MM.1S (cell line): ENCODE results near the gene CWC25.

Source experiments
- DNase-seq: peaks from one replicate; pipeline ENCODE4 v3.0.0-alpha.2; 2015
- H2AFZ ChIP-seq: fragments of 300-600 bp; sonication (generic); 2 replicates; pipeline ENCODE4 v1.6.0; 2016; ENCODE audit warnings: antibody characterized with exemption, low read length
- H3F3A ChIP-seq: fragments of 300-600 bp; sonication (generic); 2 replicates; pipeline ENCODE4 v1.6.1; 2016; ENCODE audit warnings: mild to moderate bottlenecking, antibody characterized with exemption, low read length, moderate library complexity, mixed read lengths; ENCODE audit not compliant: insufficient read depth
- H3K27ac ChIP-seq: fragments of 300-600 bp; sonication (generic); 2 replicates; pipeline ENCODE4 v1.5.1; 2016; ENCODE audit warnings: mild to moderate bottlenecking, low read length
- H3K27me3 ChIP-seq: fragments of 300-600 bp; sonication (generic); replicated peaks from 2 replicates; pipeline ENCODE4 v1.6.0; 2016; ENCODE audit warnings: low read length; ENCODE audit not compliant: insufficient read depth
- H3K36me3 ChIP-seq: fragments of 300-600 bp; sonication (generic); replicated peaks from 2 replicates; pipeline ENCODE4 v1.6.1; 2016; ENCODE audit warnings: mild to moderate bottlenecking, low read length, mixed read lengths; ENCODE audit not compliant: insufficient read depth
- H3K4me1 ChIP-seq: fragments of 300-600 bp; sonication (generic); 2 replicates; pipeline ENCODE4 v1.6.1; 2016; ENCODE audit warnings: low read length, mixed read lengths
- H3K4me2 ChIP-seq: fragments of 300-600 bp; sonication (generic); 2 replicates; pipeline ENCODE4 v1.6.0; 2016; ENCODE audit warnings: low read depth, low read length
- H3K4me3 ChIP-seq: fragments of 300-600 bp; sonication (generic); 2 replicates; pipeline ENCODE4 v1.5.1; 2016; ENCODE audit warnings: low read length, mixed read lengths
- H3K79me2 ChIP-seq: fragments of 300-600 bp; sonication (generic); 2 replicates; pipeline ENCODE4 v1.6.1; 2016; ENCODE audit warnings: mixed run types, low read length, mixed read lengths
- H3K9ac ChIP-seq: fragments of 300-600 bp; sonication (generic); 2 replicates; pipeline ENCODE4 v1.6.1; 2016; ENCODE audit warnings: low read length, mixed read lengths
- H3K9me2 ChIP-seq: fragments of 300-600 bp; sonication (generic); replicated peaks from 2 replicates; pipeline ENCODE4 v1.6.1; 2016; ENCODE audit warnings: mild to moderate bottlenecking, low read length, mixed read lengths; ENCODE audit not compliant: insufficient read depth
- H3K9me3 ChIP-seq: fragments of 300-600 bp; sonication (generic); replicated peaks from 2 replicates; pipeline ENCODE4 v1.6.1; 2016; ENCODE audit warnings: mild to moderate bottlenecking, low read length, mixed read lengths; ENCODE audit not compliant: insufficient read depth
- H4K20me1 ChIP-seq: fragments of 300-600 bp; sonication (generic); 2 replicates; pipeline ENCODE4 v1.6.1; 2016; ENCODE audit warnings: mild to moderate bottlenecking, low read length, moderate library complexity, mixed read lengths; ENCODE audit not compliant: insufficient read depth
- CTCF ChIP-seq: fragments of 300-600 bp; sonication (generic); IDR thresholded peaks from 2 replicates; pipeline ENCODE4 v1.5.1; 2016; ENCODE audit warnings: antibody characterized with exemption, low read length, mixed read lengths
- EZH2 ChIP-seq: fragments of 300-600 bp; sonication (generic); optimal IDR thresholded peaks from 2 replicates; pipeline ENCODE3; 2017; ENCODE audit warnings: low read depth, mild to moderate bottlenecking, antibody characterized with exemption, low read length, mixed read lengths
- EZH2phosphoT487 ChIP-seq: fragments of 300-600 bp; sonication (generic); IDR thresholded peaks from 2 replicates; pipeline ENCODE4 v1.6.1; 2018; ENCODE audit warnings: antibody characterized with exemption, low read length

CWC25 gene

GRCh38 chr17:38844261-38844757 lies 19.2 kb upstream of the CWC25 start:
- peaks cover 4% of the 10 kb centered on the region; the same call in 1 of the 2 replicates for H3K36me3 ChIP-seq
- H3K4me1 ChIP-seq = no peaks in the 10 kb centered on the region
- no peaks in the 10 kb centered on the region for H3K9me2 ChIP-seq
- H4K20me1 ChIP-seq = no peaks in the 10 kb centered on the region
- H3K27ac ChIP-seq = peak overlapping the region; percentile 65; the same call in 1 of the 2 replicates
- H3K27me3 ChIP-seq = no peaks in the 10 kb centered on the region
- peak overlapping the region; percentile 60; the same call in 1 of the 2 replicates for H3K4me2 ChIP-seq
- TF ChIP-seq EZH2phosphoT487 = no peak
- no peak for TF ChIP-seq EZH2
- peak overlapping the region; percentile 15; the same call in 1 of the 2 replicates for H3K4me3 ChIP-seq
- no peaks in the 10 kb centered on the region for H3K79me2 ChIP-seq
- H3F3A ChIP-seq = peaks cover 33% of the 10 kb centered on the region
- peak; percentile 89 for DNase-seq
- no peak overlapping the region; the same call in 1 of the 2 replicates for H3K9ac ChIP-seq
- H2AFZ ChIP-seq = peak overlapping the region; percentile 42; the same call in 1 of the 2 replicates
- H3K9me3 ChIP-seq = no peaks in the 10 kb centered on the region

- Histone ChIP-seq H3K4me1 (peaks cover 9% of the 10 kb centered on the region), H3K9me2 (no peaks in the 10 kb centered on the region), H3K9me3 (no peaks in the 10 kb centered on the region), H3K9ac (peak overlapping the region; percentile 94), H3K27me3 (no peaks in the 10 kb centered on the region), H3K79me2 (peaks cover 44% of the 10 kb centered on the region), H3K36me3 (0 out of 2 replicates have a peak, but pooled peaks cover 3% of the 10 kb centered on the region), H3K4me3 (peak overlapping the region; percentile 97), H3K27ac (peak overlapping the region; percentile 91), H2AFZ (peak overlapping the region; percentile 64), H3F3A (no peaks in the 10 kb centered on the region), H4K20me1 (no peaks in the 10 kb centered on the region; the same call in 1 of the 2 replicates), H3K4me2 (peak overlapping the region; percentile 84)
- no peak for DNase-seq
- TF ChIP-seq EZH2 (no peak), EZH2phosphoT487 (no peak), CTCF (no peak)
Observed at GRCh38 chr17:38825762-38826247, 684 bp upstream of the CWC25 start.

GRCh38 chr17:38815576-38816193 lies 9.4 kb downstream of the CWC25 start:
- Histone ChIP-seq H3K4me2 (no peak overlapping the region), H3K4me3 (no peak overlapping the region), H3K9me2 (no peaks in the 10 kb centered on the region), H3K9ac (no peak overlapping the region), H3K36me3 (peaks cover 9% of the 10 kb centered on the region; the same call in 1 of the 2 replicates), H3K27ac (no peak overlapping the region), H3K27me3 (no peaks in the 10 kb centered on the region), H4K20me1 (no peaks in the 10 kb centered on the region), H3F3A (no peaks in the 10 kb centered on the region), H3K9me3 (no peaks in the 10 kb centered on the region), H2AFZ (no peak overlapping the region), H3K79me2 (peaks cover 56% of the 10 kb centered on the region), H3K4me1 (no peaks in the 10 kb centered on the region)
- TF ChIP-seq EZH2 (no peak), CTCF (peak; percentile 21)
- no peak for DNase-seq

GRCh38 chr17:38809828-38810227 lies 15.3 kb downstream of the CWC25 start:
- no peak for TF ChIP-seq EZH2

More at GRCh38 chr17:38809828-38810227, 15.3 kb downstream of the CWC25 start:
- Histone ChIP-seq H3K4me2 (no peak overlapping the region), H3K27ac (no peak overlapping the region), H3K9me3 (no peaks in the 10 kb centered on the region), H3K27me3 (no peaks in the 10 kb centered on the region), H3K4me1 (no peaks in the 10 kb centered on the region), H4K20me1 (no peaks in the 10 kb centered on the region), H3K9me2 (no peaks in the 10 kb centered on the region), H3K4me3 (no peak overlapping the region), H3F3A (no peaks in the 10 kb centered on the region), H3K9ac (no peak overlapping the region), H3K79me2 (peaks cover 6% of the 10 kb centered on the region; the same call in 1 of the 2 replicates), H3K36me3 (peaks cover 15% of the 10 kb centered on the region), H2AFZ (no peak overlapping the region)
- DNase-seq = no peak
